Mononuclear cell (primary cell): ENCODE measurements around the gene FTSJ1. TPM values are rescaled to one million over a fixed set of nuclear protein-coding genes. Genes with fewer than 3 reads are reported as not detected.

ENCODE experiments used
- H3K27me3 ChIP-seq: 2 replicates; pipeline ENCODE4 v1.6.0; 2011; ENCODE audit warnings: low read length, control low read depth; ENCODE audit not compliant: insufficient read depth
- H3K4me1 ChIP-seq: 2 replicates; pipeline ENCODE4 v1.5.1; 2011; ENCODE audit warnings: mild to moderate bottlenecking, low read length, control low read depth; ENCODE audit not compliant: insufficient read depth
- H3K4me3 ChIP-seq: 2 replicates; pipeline ENCODE4 v1.5.1; 2011; ENCODE audit warnings: mild to moderate bottlenecking, low read length, moderate library complexity
- H3K9me3 ChIP-seq: 2 replicates; pipeline ENCODE4 v1.5.1; 2011; ENCODE audit warnings: low read depth, mild to moderate bottlenecking, control low read depth, low read length
- total RNA-seq: library from RNA; depleted of rRNA; stranded (reverse); fragments of >200 nt; gene quantifications from one replicate; pipeline ENCODE4 v1.2.3, GENCODE V29; 2012

FTSJ1 gene
- total RNA-seq, 1 donor: 19.3 TPM

DNA sequence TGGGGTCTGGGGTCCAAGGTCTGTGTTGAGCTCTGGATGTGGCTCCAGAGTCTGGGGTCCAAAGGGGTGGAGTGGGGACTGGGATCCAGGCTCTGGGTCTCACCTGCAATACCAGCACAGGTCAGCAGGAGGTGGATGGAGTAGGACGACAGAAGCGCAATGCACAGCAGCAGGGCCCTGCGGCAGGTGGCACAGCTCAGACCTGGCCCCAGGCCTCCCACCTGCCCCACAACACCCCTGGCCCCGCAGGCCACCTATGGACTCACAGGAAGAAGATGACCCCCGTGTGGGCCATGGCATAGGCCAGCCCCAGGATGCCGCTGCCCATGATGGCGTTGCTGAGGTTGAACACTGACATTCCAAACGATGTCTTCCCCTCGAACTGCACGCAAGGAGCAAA is 9.3 kb upstream of the FTSJ1 start:
- H3K4me3 ChIP-seq: no peak overlapping the region
- H3K4me1 ChIP-seq: peaks cover 15% of the 10 kb centered on the region
- no peaks in the 10 kb centered on the region for H3K27me3 ChIP-seq
- no peaks in the 10 kb centered on the region for H3K9me3 ChIP-seq

- H3K9me3 ChIP-seq: no peaks in the 10 kb centered on the region
- H3K27me3 ChIP-seq: no peaks in the 10 kb centered on the region
- no peak overlapping the region for H3K4me3 ChIP-seq
- H3K4me1 ChIP-seq: peaks cover 15% of the 10 kb centered on the region
Observed at GRCh38 chrX:48467281-48467761, 8.7 kb upstream of the FTSJ1 start.

GRCh38 chrX:48468247-48468671 is 7.7 kb upstream of the FTSJ1 start:
- H3K9me3 ChIP-seq: no peaks in the 10 kb centered on the region
- peaks cover 15% of the 10 kb centered on the region for H3K4me1 ChIP-seq
- H3K27me3 ChIP-seq: no peaks in the 10 kb centered on the region
- H3K4me3 ChIP-seq: peak overlapping the region; percentile 42

GRCh38 chrX:48468693-48469691 is 7.0 kb upstream of the FTSJ1 start:
- Histone ChIP-seq H3K4me1 (peaks cover 15% of the 10 kb centered on the region), H3K4me3 (peak overlapping the region; percentile 42), H3K27me3 (no peaks in the 10 kb centered on the region), H3K9me3 (no peaks in the 10 kb centered on the region)

- Histone ChIP-seq H3K4me1 (peaks cover 21% of the 10 kb centered on the region), H3K27me3 (no peaks in the 10 kb centered on the region), H3K9me3 (no peaks in the 10 kb centered on the region), H3K4me3 (peak within 1 kb of the TSS; percentile 42)
Observed at GRCh38 chrX:48470110-48470832, 5.7 kb upstream of the FTSJ1 start, which contains the start of gene SLC38A5. SLC38A5 (minus strand) TSS chrX:48470260; CDS start chrX:48467924, 2,336 bp downstream.

DNA sequence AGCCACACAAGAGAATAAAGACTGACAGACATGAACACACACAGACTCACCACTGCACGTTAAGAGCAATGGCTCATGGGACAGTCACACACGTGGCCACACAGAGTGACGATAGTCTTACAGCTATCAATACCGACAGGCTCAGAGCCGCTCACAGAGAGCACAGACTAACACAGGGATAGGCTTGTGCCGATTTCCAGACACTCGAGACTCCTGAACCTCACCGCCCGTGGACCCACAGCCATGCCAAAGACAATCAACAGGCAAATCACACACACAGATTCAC is 5.2 kb upstream of the FTSJ1 start:
- Histone ChIP-seq H3K4me3 (no peak overlapping the region), H3K9me3 (no peaks in the 10 kb centered on the region), H3K27me3 (no peaks in the 10 kb centered on the region), H3K4me1 (peaks cover 21% of the 10 kb centered on the region)

GRCh38 chrX:48471504-48471903 is 4.5 kb upstream of the FTSJ1 start:
- H3K27me3 ChIP-seq: no peaks in the 10 kb centered on the region
- no peaks in the 10 kb centered on the region for H3K9me3 ChIP-seq
- peaks cover 21% of the 10 kb centered on the region for H3K4me1 ChIP-seq
- H3K4me3 ChIP-seq: no peak overlapping the region

DNA sequence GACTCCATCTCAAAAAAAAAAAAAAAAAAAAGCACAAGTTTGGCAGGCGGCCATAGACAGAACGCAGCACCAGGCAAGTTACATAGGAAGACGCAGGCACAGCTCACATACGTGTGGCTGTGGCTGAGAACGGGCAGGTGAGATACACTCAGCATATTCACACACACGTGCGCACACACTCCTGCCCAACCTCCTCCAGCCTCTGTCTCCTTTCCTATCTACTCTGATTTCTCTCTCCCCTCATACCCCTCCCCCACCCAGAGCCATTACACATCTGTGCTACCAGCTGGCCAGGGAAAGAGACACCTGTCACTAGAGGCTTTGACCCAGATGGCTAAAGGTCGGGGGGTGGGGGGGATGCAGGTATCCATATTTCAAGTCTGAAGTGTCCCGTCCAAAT is 3.8 kb upstream of the FTSJ1 start:
- peaks cover 27% of the 10 kb centered on the region for H3K4me1 ChIP-seq
- H3K27me3 ChIP-seq: no peaks in the 10 kb centered on the region
- no peak overlapping the region for H3K4me3 ChIP-seq
- H3K9me3 ChIP-seq: no peaks in the 10 kb centered on the region

GRCh38 chrX:48472851-48473703 is 2.9 kb upstream of the FTSJ1 start:
- H3K9me3 ChIP-seq: no peaks in the 10 kb centered on the region
- H3K4me3 ChIP-seq: no peak overlapping the region
- peaks cover 35% of the 10 kb centered on the region for H3K4me1 ChIP-seq
- no peaks in the 10 kb centered on the region for H3K27me3 ChIP-seq

- peaks cover 32% of the 10 kb centered on the region for H3K4me1 ChIP-seq
- H3K27me3 ChIP-seq: no peaks in the 10 kb centered on the region
- no peak overlapping the region for H3K4me3 ChIP-seq
- no peaks in the 10 kb centered on the region for H3K9me3 ChIP-seq
Observed at GRCh38 chrX:48473704-48473990, 2.4 kb upstream of the FTSJ1 start.

GRCh38 chrX:48474127-48474526 is 1.9 kb upstream of the FTSJ1 start:
- H3K4me1 ChIP-seq: peaks cover 27% of the 10 kb centered on the region
- no peak overlapping the region for H3K4me3 ChIP-seq
- no peaks in the 10 kb centered on the region for H3K27me3 ChIP-seq
- no peaks in the 10 kb centered on the region for H3K9me3 ChIP-seq

DNA sequence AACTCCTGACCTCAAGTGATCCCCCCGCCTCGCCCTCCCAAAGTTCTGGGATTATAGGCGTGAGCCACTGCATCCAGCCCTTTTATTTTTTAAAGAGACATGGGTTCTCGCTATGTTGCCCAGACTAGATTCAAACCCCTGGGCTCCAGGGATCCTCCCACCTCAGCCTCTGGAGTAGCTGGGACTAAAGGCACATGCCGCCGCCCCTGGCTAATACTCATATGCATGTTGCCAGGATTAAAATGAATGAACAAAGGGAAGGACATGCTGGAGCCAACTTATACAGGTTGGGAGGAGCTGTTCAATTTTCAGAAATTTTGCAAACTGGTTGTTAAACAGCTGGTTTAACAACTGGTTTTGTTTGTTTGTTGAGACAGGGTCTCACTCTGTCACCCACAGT is 1.4 kb upstream of the FTSJ1 start:
- Histone ChIP-seq H3K4me3 (no peak overlapping the region), H3K4me1 (peaks cover 22% of the 10 kb centered on the region), H3K9me3 (no peaks in the 10 kb centered on the region), H3K27me3 (no peaks in the 10 kb centered on the region)

- Histone ChIP-seq H3K9me3 (no peaks in the 10 kb centered on the region), H3K27me3 (no peaks in the 10 kb centered on the region), H3K4me3 (peak overlapping the region; percentile 65), H3K4me1 (peaks cover 20% of the 10 kb centered on the region)
Observed at GRCh38 chrX:48475296-48475695, 703 bp upstream of the FTSJ1 start.

DNA sequence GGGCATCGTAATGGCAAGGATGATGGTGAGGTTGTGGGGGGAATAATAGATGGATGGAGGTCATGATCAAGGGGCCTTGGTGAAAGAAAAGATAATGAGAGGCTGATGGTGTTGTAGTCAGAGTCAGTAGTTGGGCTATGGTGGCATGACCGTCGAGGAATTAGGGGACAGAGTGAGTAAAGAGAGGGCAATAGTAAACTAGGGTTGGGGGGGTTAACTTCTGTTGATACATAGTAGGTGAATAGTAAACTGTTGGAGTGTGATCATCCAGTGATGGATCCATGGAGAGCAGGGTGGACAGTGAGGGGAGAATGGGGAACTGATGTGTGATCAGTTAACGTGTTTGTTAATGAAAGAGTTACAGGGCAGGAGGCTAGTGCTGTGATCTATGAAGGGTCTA is 920 bp downstream of the FTSJ1 start:
- H3K9me3 ChIP-seq: no peaks in the 10 kb centered on the region
- no peaks in the 10 kb centered on the region for H3K27me3 ChIP-seq
- H3K4me1 ChIP-seq: peaks cover 20% of the 10 kb centered on the region
- H3K4me3 ChIP-seq: peak overlapping the region; percentile 65
